GM12878 (cell line): ENCODE measurements around the gene PPP4R3B. TPM values are rescaled to one million over a fixed set of nuclear protein-coding genes. Genes with fewer than 3 reads are reported as not detected.

Experiments used
- CBFB ChIP-seq: IDR thresholded peaks from 2 replicates; pipeline ENCODE4 v1.6.1; 2016; ENCODE audit warnings: antibody characterized with exemption, low read depth
- CREB1 ChIP-seq: IDR thresholded peaks from 2 replicates; pipeline ENCODE4 v1.6.1; 2012; ENCODE audit warnings: low read depth, mild to moderate bottlenecking, inconsistent platforms
- CREM ChIP-seq: IDR thresholded peaks from 2 replicates; pipeline ENCODE4 v1.6.1; 2014; ENCODE audit warnings: antibody characterized with exemption, low read depth
- E2F4 ChIP-seq: IDR thresholded peaks from 2 replicates; pipeline ENCODE4 v1.6.1; 2012; ENCODE audit warnings: low read depth, low read length, improper control_type of control experiment
- IRF5 ChIP-seq: fragments of 450-650 bp; IDR thresholded peaks from 2 replicates; pipeline ENCODE4 v1.6.1; 2017; ENCODE audit warnings: borderline replicate concordance
- PRDM15 ChIP-seq: fragments of 450-650 bp; formaldehyde crosslinking; IDR thresholded peaks from 2 replicates; pipeline ENCODE4 v1.4.0; 2020; ENCODE audit warnings: mild to moderate bottlenecking, moderate library complexity
- RAD21 ChIP-seq: IDR thresholded peaks from 2 replicates; pipeline ENCODE4 v1.6.1; 2011; ENCODE audit warnings: mild to moderate bottlenecking, low read depth, low read length, moderate library complexity; ENCODE audit not compliant: insufficient read depth
- RELA ChIP-seq: fragments of 450-650 bp; IDR thresholded peaks from 2 replicates; pipeline ENCODE4 v1.8.0; 2014; ENCODE audit warnings: borderline replicate concordance; ENCODE audit not compliant: partially characterized antibody
- REST ChIP-seq: IDR thresholded peaks from 2 replicates; pipeline ENCODE4 v1.6.1; 2012; ENCODE audit warnings: mild to moderate bottlenecking, low read depth, low read length
- SIN3A ChIP-seq: IDR thresholded peaks from 2 replicates; pipeline ENCODE4 v1.6.1; 2012; ENCODE audit warnings: low read depth, low read length, improper control_type of control experiment
- ZBTB4 ChIP-seq: fragments of 450-650 bp; formaldehyde crosslinking; IDR thresholded peaks from 2 replicates; pipeline ENCODE4 v1.4.0; 2022; ENCODE audit warnings: mild to moderate bottlenecking, moderate library complexity
- ZNF217 ChIP-seq: fragments of 450-650 bp; IDR thresholded peaks from 2 replicates; pipeline ENCODE4 v1.6.1; 2017; ENCODE audit warnings: antibody characterized with exemption, mild to moderate bottlenecking
- ZSCAN29 ChIP-seq: fragments of 450-650 bp; IDR thresholded peaks from 2 replicates; pipeline ENCODE4 v1.6.1; 2017; ENCODE audit warnings: mild to moderate bottlenecking, moderate library complexity
- polyA plus RNA-seq, 11 experiments: library from polyadenylated mRNA; depleted of rRNA in 4 of 11; unstranded in 6 of 11; stranded (reverse) in 5 of 11; fragments of >200 nt; fragmentation: Nextera tagmentation in 4 of 11; fragmentation: Illumina TruSeq in 1 of 11; extraction: Ambion mirVana in 4 of 11; extraction: Trizol in 1 of 11; gene quantifications; 1 replicate in 1 of 11; 2 replicates in 10 of 11; pipeline versions ENCODE4 v1.2.1 to v1.2.3, GENCODE V29; 2011 to 2016; ENCODE audit warnings: inconsistent platforms in 2 of 11, missing spikeins in 2 of 11, low read depth in 1 of 11
- total RNA-seq, 4 experiments: library from RNA; depleted of rRNA in 3 of 4; stranded (reverse); fragments of >200 nt in 3 of 4; fragmentation: Illumina TruSeq in 1 of 4; extraction: Trizol in 1 of 4; gene quantifications; 2 replicates each; pipeline versions ENCODE4 v1.2.1 to v1.2.3, GENCODE V29; 2013 to 2021

PPP4R3B gene
- total and polyA plus RNA-seq, 10 of the 15 experiments (the other 5 are each of a cell fraction or from before 2014, with no cell fraction given): 10.9 to 70.1 (median 49.2) TPM

GRCh38 chr2:55617175-55618024, at the start of gene PPP4R3B (continued):
- peak; percentile 95 for TF ChIP-seq IRF5
- peak; percentile 10; the same call in 1 of the 2 replicates for TF ChIP-seq REST
- TF ChIP-seq RELA: peak; percentile 78
- TF ChIP-seq E2F4: peak; percentile 55; the same call in 1 of the 2 replicates
- no peak for TF ChIP-seq RAD21
- TF ChIP-seq ZSCAN29: no peak
- no peak for TF ChIP-seq ZNF217
- TF ChIP-seq SIN3A: peak; percentile 84
- TF ChIP-seq CBFB: peak; percentile 100
- TF ChIP-seq PRDM15 (CRISPR knock-in tag): no peak
- TF ChIP-seq CREM: peak; percentile 92
- TF ChIP-seq CREB1: peak; percentile 95
- no peak for TF ChIP-seq ZBTB4 (CRISPR knock-in tag)
